Activated CD4-positive, alpha-beta T cell treated with anti-CD3 and anti-CD28 coated beads, Interleukin-2, Interleukin-6, amounts not matched to agents 100 ng/mL and 50 ng/mL, durations not matched to agents 16 hours and 8 hours (primary cell): Measurements from ENCODE around the gene TNIP2.
A peak's percentile ranks its signal among the peaks of the same experiment; 100 is the strongest.

ENCODE experiments used
- DNase-seq: peaks from one replicate; pipeline ENCODE4 v3.0.0-alpha.2; 2020

Gene TNIP2

DNA sequence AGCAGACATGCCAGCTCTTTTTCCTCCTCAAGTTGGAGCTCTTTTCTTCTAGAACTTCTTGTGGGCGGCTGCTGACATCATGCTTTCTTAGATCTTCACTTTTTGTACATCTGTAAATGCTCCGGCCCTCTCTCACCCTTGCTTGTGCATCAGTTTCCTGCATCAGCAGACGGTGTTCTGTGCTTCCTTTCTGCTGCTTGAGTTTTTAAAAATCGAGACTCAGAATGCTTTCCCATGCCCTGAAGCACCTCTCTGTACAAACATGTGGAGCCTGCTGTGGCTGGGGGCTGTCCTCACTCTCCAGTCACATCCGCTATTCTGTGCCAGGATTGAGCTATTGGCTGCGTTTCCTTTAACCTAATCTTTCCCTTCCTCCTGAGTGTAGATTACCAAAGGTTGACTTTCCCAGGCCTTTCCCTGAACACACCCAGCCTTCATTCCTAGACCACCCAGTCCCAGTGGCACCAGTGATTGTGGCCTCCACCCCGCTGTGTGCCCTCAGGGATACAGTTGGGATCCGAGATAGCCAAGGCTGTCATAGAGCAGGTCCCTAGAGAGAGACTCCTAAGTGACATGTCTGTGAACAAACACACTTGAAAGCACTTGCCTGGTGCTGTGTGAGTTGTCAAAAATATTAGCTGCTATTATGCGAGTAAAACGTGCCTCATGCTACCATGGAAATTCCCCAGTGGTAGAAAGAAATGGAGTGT, 41.9 kb downstream of the TNIP2 start:
- peak; percentile 29 for DNase-seq

DNA sequence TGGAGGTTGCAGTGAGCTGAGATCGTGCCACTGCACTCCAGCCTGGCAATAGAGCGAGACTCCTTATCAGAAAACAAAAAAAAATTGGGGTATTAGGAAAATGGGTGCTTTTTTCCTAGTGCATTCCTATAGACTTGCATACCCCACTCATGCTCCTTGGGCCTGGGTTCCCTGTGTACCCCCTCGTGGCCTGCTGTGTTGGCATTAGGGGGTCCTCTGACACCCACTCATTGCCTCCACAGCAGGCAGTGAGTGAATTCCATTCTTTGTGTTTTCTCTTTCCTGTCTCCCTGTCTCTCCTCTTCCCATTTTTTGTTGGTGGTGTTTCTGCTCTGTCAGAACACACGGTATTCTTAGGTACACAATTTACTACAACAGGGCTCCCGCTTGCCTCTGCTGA, 42.8 kb downstream of the TNIP2 start:
- no peak for DNase-seq

DNA sequence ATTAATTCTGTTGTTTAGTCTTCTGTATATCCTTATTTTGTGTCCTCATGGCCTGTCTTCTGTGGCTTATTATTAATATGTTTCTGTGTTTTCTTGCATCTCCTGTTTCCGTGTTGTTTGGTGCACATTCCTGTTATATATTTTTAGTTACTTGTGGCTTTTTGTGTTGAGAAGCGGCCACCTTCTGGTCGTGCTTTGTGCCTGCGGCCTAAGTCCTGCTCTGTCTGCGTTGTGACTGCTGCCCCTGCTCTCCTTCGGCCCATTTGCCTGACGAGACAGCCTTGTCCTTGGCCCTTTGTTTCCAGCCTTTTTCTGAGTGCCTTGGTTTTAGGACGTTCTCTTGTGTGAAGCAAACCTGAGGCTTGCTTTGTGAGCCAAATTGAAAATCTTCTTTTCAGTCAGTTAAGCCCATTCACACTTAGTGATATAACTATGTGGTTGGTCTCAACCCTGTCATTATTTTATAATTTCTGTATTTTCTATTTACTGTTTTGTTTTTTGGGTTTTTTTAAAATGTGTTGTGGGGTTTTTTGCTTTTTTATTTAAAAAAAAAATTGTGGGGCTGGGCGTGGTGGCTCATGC, 43.8 kb downstream of the TNIP2 start:
- DNase-seq: no peak

DNA sequence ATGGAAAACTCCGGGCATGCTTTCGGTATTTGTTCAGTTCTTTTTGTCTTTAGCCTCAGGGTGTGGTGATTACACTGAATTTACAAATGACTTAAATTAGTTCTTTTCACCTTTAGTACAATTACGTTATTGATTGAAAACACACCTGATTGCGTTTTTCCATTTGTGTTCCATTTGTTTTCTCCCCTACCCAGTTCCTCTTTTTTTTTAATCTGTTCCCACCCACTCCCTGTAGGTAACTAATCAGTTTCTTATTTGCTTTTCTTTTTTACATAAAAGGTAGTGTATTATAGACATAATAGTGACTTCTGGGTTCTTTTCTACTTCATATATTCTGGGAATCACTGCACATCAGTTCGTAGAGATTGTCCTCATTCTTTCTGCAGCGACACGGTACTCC, 53.4 kb downstream of the TNIP2 start:
- no peak for DNase-seq

DNA sequence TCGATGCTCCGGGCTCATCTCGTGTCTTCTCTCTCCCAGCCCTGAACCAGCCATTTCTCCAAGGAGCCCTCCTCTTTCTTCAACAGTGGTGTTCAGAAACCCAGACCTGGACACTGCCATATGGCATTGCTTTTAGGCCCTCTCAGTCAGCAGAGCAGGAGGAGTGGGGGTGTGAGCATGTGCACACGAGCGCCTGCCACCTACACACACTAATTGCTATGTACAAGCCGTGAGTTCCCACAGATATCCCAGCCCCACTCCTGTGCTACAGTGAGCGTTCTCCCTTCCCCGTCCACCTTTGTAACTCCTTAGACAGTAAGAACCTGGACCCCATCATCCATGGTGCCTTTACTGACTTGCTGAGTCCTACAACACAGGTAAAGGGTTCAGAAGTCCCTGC, 53.8 kb downstream of the TNIP2 start:
- DNase-seq: no peak

DNA sequence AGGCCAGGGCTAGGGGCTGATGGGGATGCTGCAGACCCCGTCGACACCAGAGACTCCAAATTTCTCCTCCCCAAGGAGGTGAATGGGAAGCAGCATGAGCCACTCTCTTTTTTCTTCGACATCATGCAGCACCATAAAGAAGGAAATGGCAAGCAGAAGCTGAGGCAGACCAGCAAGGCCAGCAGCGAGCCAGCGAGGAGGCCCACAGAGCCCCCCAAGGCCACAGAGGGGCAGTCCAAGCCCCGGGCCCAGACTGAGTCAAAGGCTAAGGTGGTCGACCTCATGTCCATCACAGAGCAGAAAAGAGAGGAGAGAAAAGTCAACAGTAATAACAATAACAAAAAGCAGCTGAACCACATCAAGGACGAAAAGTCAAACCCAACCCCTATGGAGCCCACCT, 56.1 kb downstream of the TNIP2 start:
- DNase-seq: no peak

DNA sequence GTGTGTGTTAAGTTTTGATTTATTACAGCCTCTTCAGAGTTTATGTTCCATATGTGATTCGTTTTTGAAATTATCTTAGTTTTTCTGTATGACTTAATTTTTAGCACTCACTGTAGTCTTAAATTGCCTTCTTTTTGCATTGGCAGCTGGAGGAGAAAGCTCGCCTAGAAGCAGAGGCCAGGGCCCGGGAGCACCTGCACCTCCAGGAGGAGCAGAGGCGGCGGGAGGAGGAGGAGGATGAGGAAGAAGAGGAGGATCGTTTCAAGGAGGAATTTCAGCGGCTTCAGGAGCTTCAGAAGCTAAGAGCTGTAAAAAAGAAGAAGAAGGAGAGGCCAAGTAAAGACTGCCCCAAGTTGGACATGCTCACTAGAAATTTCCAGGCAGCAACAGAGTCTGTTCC, 56.6 kb downstream of the TNIP2 start:
- DNase-seq: no peak

DNA sequence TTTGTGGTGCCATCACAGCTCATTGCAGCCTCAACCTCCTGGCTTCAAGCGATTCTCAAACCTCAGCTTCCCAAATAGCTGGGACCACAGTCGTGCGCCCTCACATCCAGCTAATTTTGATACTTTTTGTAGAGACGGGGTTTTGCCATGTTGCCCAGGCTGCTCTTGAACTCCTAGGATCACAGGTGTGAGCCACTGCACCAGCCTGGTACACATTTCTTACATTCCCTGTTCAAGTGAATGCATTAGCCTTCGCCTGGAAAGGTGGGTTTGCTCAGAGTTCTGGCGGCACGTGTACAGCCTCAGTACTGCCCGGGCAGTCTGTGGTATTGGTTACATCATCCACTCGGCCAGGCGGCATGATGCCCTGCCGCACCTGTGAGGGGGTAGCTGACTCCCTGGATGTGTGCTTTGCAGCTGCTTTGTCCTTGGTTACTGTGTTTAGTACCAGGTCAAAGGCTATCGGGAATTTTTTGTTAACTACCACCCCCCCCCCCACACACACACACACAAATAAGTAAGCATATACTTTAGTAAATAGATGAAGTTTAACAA, 57.1 kb downstream of the TNIP2 start:
- no peak for DNase-seq

DNA sequence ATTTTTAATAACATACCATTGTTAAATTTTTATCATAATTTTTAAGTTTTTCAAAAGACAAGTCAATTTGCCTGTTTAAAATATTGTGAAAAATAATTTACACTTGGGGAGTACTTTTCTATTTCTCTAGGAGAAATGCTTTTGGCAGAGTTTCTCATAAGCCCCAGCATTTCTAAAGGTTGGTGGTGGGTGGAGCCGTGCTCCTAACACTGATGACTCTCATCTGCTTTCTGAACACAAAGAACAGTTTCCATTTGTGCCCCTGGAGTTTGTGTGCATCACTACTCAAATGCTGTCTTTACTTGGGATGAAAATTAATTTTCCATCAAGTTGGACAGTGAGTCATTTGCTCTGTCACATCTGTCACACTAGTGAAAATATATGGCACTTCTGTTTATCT, 57.6 kb downstream of the TNIP2 start:
- no peak for DNase-seq

DNA sequence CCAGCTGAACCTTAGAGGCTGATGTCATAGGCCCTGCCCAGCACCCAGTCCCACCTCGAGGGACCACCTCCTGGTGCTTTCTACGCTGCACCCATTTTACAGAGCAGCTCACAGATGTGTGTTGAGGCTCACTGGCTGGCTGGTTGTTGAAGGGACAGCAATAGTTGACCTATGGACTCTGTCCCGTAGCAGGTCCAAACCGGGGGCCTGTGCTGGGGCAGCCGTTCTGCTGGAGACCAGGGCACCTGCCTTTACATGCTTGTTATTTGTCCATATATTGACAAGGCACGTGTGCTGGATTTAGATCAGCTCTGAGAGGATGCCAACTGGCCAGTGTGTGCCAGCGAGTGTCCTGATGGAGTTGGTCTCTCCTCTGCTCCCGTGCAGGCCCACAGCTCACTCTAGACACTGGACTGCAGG, 58.1 kb downstream of the TNIP2 start:
- no peak for DNase-seq

DNA sequence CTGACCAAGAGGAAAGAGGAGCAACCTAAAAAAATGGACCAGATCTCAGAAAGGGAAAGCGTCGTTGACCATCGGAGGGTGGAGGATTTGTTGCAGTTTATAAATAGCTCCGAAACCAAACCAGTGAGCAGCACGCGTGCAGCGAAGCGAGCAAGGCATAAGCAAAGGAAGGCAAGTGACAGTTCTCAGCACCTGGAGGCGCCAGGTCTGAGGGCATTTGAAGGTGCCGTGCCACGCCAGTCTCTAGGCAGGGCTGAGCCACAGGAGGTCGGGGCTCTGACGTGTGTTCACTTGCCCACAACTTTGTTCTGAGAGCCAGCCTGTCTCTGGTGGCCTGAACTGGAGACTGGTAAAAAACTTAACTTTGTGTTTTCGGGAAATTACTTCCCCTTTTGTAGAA, 59.7 kb downstream of the TNIP2 start:
- DNase-seq: no peak

DNA sequence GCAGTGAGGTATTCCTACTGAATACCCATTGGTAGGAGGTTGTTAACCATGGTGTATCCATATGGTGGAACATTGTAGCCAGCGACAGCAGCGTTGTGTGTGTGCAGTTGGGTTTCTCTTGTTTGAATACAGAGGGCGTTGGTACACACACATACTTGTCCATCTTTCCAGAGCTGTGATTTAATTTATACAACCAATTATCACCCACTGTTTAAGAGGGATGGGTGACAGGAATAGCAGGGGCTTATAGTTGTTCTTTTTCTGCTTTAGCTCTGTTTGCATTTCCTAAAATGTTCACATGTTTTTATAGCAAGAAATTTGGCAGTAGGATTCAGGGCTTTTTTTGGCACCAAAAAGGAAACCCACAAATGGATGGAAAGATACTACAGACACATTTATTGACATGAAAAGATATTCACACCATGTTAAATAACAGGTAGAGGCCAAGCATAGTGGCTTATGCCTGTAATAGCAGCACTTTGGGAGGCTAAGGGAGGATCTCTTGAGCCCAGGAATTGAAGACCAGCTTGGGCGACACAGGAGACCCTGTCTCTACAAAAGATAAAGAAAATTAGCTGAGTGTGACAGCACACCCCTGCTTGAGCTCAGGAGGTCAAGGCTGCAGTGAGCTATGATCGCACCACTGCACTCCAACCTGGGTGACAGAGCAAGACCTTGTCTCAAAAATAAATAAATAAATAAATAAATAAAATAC, 60.6 kb downstream of the TNIP2 start:
- DNase-seq: no peak

DNA sequence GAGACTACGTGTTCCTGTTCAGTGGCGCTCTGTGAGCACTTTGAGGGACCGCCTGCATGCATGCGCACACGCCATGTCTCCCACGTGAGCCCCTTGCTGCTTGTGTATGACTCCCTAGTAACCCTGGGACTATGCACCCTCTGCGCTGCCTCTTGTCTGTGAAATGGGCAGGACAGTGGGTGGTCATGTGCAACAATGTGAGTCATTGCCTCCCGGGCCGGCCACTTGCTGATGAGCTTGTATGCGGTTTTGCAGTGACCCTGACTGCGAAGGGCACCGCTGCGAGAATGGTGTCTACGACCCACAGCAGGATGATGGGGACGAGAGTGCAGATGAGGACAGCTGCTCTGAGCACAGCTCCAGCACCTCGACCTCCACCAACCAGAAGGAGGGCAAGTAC, 61.4 kb downstream of the TNIP2 start:
- no peak for DNase-seq

DNA sequence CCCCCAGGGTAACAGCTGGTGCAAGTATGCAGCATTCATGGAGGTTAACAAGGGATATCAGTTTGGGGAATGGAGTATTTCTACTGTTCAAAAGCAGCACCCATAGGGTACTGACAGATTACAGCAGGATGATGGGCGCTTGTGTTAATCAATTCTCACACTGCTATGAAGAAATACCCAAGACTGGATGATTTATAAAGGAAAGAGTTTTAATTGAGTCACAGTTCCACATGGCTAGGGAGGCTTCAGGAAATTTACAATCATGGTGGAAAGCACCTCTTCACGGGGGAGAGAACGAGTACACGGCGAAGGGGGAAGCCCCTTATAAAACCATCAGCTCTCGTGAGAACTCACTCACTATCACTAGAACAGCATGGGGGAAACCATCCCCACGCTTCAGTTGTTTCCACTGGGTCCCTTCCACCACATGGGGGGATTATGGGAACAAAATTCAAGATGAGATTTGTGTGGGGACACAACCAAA, 64.1 kb downstream of the TNIP2 start:
- DNase-seq: peak; percentile 33
